Sigmoid colon (tissue), 7 donors: ENCODE data around the gene MEF2D. TPM values are rescaled to one million over a fixed set of nuclear protein-coding genes. Genes with fewer than 3 reads are reported as not detected.
A peak's percentile ranks its signal among the peaks of the same experiment; 100 is the strongest.

Experiments used
- DNase-seq: peaks from one replicate; pipeline ENCODE4 v3.0.0-alpha.2; 2019
- H3K27ac ChIP-seq, 4 donors: fragments of 200-600 bp; sonication (generic); one replicate each; pipeline ENCODE4 v1.5.1; 2016 to 2019; ENCODE audit warnings: mild to moderate bottlenecking in 1 of 4
- H3K27me3 ChIP-seq, 3 donors: fragments of 200-600 bp; sonication (generic); one replicate each; pipeline ENCODE4 v1.5.1; 2019; ENCODE audit warnings: mild to moderate bottlenecking in 1 of 3
- H3K36me3 ChIP-seq, 4 donors: fragments of 200-600 bp; sonication (generic); one replicate each; pipeline ENCODE4 v1.5.1; 2016 to 2019
- H3K4me1 ChIP-seq, 4 donors: fragments of 200-600 bp; sonication (generic); one replicate each; pipeline ENCODE4 v1.5.1; 2017 to 2019
- H3K4me3 ChIP-seq, 4 donors: fragments of 200-600 bp; sonication (generic); one replicate each; pipeline ENCODE4 v1.5.1; 2017 to 2019; ENCODE audit warnings: mild to moderate bottlenecking in 2 of 4, moderate library complexity in 1 of 4
- H3K9me3 ChIP-seq, 4 donors: fragments of 200-600 bp in 3 of 4; sonication (generic) in 3 of 4; one replicate each; pipeline versions ENCODE4 v1.5.1 to v1.6.1; 2013 to 2019
- EP300 ChIP-seq, 4 donors: sonication (generic); formaldehyde crosslinking; IDR thresholded peaks; one replicate each; pipeline ENCODE4 v1.6.1; 2017; ENCODE audit warnings: antibody characterized with exemption in 4 of 4
- POLR2A ChIP-seq, 2 donors: fragments of 450-650 bp; IDR thresholded peaks; one replicate each; pipeline ENCODE4 v1.6.1; 2016; ENCODE audit warnings: antibody characterized with exemption in 2 of 2, mild to moderate bottlenecking in 2 of 2, moderate library complexity in 2 of 2
- POLR2AphosphoS5 ChIP-seq, 4 donors: sonication (generic); formaldehyde crosslinking; IDR thresholded peaks; one replicate each; pipeline ENCODE4 v1.6.1; 2017; ENCODE audit warnings: antibody characterized with exemption in 4 of 4
- WGBS, 2 donors: extraction: QIAGEN DNeasy Blood & Tissue Kit; methylation state at CpG; one replicate each; pipeline ENCODE4 v1.1.7; 2013; 5-methylcytosine and 5-hydroxymethylcytosine counted together
- intact Hi-C: fragments of 100-400 bp; cut with DNase I; formaldehyde crosslinking; loops from one replicate; pipeline ENCODE4 v1.15.1; 2023
- polyA plus RNA-seq, 3 donors: library from polyadenylated mRNA; stranded (reverse); fragments of 200-250 nt; gene quantifications; one replicate each; pipeline ENCODE4 v1.2.3, GENCODE V29; 2013
- total RNA-seq, 4 donors: library from RNA; depleted of rRNA; stranded (reverse); fragments of >200 nt; gene quantifications; one replicate each; pipeline ENCODE4 v1.1.0, GENCODE V29; 2016
- TF ChIP-seq, protein P1 (sequence below), 4 experiments: fragments of 450-650 bp in 3 of 4; fragments of 200-600 bp in 1 of 4; IDR thresholded peaks; one replicate each; pipeline ENCODE4 v1.5.1; 2016 to 2019; ENCODE audit warnings: antibody characterized with exemption in 4 of 4, mild to moderate bottlenecking in 3 of 4, moderate library complexity in 2 of 4
- donor health status: healthy with polysubstance abuse.
- donor health status: Bipolar disorder and iron deficiency.
- donor health status: healthy.

MEF2D gene
- total and polyA plus RNA-seq, 7 donors = 13.2 to 61.6 (median 39.8) TPM

DNA sequence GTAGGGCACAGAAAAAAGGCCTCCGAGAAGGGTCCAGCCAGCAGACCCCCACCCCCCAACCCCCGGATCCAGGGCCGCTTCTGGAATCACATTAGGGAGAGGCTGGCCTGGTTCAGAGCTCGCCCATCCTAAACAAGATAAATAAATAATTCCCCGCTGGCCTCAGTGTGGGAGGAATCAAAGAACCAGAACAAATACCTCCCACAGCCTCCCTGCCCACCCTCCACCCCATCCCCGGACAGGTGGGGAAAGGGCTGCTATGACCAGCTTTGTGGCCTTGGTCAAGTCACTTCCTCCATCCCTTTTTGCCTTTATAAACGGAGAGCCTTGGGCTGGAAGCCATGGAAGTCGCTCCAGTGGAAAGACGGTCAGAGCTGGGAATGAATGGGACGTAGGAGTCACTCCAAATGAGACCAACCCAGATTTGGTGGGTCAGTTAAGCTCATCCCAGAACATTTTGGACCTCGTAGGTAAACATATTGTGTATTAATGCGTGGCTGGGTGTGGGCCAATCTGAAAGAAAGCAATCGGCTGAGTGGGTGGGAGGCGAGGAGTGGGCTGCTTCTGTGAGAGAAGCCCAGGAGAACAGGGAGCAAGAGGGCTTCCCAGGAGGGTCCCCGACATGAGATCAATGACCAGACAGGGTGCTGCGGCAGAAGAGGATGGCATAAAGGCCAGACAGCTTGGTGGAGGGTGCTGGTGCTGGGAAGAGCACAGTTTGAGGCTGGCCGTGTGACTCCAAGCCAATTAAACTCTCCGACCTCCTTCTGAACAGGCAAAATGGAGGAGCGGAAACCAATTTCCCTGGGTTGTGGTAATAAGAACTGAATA, 63.3 kb downstream of the MEF2D start:
- Histone ChIP-seq H3K9me3 (no peaks in the 10 kb centered on the region), H3K27ac (no peak overlapping the region), H3K36me3 (no peaks in the 10 kb centered on the region), H3K4me1 (peaks cover 0 to 18% (median 17%) of the 10 kb centered on the region in 4 donors), H3K4me3 (no peak overlapping the region), H3K27me3 (peaks cover 76 to 100% (median 93%) of the 10 kb centered on the region in 3 donors)
- WGBS, 2 donors = 15 to 17% methylated on average over 19 of the region's 19 CpGs
- TF ChIP-seq EP300 (IDR thresholded peaks at IDR 0.05) = no peak
- DNase-seq = no peak
- intact Hi-C loops = no loop called here

DNA sequence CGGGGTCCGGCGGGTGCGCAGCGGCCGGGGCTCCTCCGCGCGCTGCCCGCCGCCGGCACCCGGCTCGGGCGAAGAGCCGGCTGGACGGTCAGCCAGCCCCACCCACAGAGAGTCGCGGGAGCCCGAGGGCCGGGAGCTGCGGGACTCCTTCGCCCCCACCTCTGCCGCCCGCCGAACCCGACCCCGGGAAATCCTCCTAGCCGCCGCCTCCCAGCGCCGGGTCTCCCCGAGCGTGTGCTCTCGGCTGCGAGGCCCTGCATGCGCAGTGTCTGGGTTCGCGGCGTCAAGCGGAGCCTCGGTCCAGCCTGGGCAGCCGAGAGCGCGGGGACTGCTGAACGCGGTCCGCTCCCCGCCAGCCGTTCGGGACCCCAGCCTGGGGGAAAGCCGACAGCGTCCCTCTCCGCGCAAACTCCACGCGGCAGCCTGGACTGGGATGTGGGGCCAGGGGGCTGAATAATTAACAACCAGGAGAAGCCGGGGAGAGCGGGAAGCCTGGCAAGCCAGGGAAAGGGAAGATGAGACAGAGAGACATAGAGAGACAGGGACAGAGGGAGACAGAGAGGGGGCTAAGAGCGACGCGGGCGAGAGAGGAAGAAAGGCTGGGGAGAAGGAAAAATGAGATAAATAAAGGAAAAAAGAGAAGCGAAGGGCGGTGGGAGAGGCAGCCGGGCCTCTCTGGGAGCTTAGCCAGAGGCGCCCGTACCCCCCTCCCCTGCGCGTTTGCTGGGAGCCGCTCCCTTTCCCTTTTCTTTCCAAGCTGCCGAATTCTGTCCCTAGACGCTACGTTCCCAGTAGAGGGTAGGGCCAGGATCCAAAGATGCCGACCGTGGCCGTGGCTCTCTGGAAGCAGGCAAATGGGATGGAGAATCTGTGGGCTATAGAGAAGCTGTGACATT, 64.2 kb downstream of the MEF2D start:
- WGBS, 2 donors = 3% methylated on average over 77 of the region's 77 CpGs
- TF ChIP-seq POLR2A (IDR thresholded peaks at IDR 0.05) (no peak), EP300 (IDR thresholded peaks at IDR 0.05) (no peak)
- H3K27me3 ChIP-seq = peaks cover 76 to 100% (median 96%) of the 10 kb centered on the region in 3 donors
- H3K36me3 ChIP-seq = no peaks in the 10 kb centered on the region
- no peak for DNase-seq
- H3K4me3 ChIP-seq = peak overlapping the region in 3 of 4 donors; percentile 33 to 37 (median 34)
- no peaks in the 10 kb centered on the region for H3K9me3 ChIP-seq
- intact Hi-C loops = no loop called here
- H3K4me1 ChIP-seq = peaks cover 0 to 18% (median 17%) of the 10 kb centered on the region in 4 donors
- no peak overlapping the region for H3K27ac ChIP-seq

DNA sequence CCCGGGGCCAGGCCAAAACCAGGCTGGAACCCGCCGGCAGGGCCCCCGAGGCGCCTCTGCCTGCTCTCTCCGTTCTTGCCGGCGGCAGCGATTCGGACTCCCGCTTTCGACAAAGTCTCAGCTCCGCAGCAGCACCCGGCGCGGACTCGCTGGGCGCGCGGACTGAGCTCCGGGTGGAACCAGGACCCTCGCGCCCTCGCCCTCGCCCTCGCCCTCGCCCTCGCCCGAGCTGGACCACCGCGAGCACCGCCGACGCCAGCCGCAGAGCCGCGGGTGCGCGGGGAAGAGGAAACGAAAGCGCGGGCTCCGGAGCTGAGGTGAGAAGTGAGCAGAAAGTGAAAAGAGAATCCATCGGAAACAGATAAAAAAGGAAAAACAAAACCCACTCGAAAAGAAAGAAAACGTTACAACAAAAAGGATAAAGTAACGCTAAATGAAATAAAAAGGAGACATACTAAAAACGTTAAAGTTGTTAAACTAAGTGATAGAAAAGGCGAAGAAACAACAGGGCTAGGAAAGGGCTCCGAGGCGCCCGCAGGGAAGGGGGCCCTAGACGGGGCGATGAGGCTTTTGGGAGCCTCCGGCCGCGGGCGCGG, 64.9 kb downstream of the MEF2D start:
- WGBS, 2 donors = 1 to 3% methylated on average over 59 of the region's 59 CpGs
- peak overlapping the region in 3 of 4 donors; percentile 33 to 37 (median 34) for H3K4me3 ChIP-seq
- H3K36me3 ChIP-seq = no peaks in the 10 kb centered on the region
- no peak overlapping the region for H3K27ac ChIP-seq
- no peak for DNase-seq
- peaks cover 0 to 18% (median 17%) of the 10 kb centered on the region in 4 donors for H3K4me1 ChIP-seq
- no peak for TF ChIP-seq EP300 (IDR thresholded peaks at IDR 0.05)
- peak in 3 of 4 donors; percentile 10 to 56 (median 41) for TF ChIP-seq POLR2AphosphoS5 (IDR thresholded peaks at IDR 0.05)
- no peak for TF ChIP-seq POLR2A (IDR thresholded peaks at IDR 0.05)
- TF ChIP-seq, protein P1, sequence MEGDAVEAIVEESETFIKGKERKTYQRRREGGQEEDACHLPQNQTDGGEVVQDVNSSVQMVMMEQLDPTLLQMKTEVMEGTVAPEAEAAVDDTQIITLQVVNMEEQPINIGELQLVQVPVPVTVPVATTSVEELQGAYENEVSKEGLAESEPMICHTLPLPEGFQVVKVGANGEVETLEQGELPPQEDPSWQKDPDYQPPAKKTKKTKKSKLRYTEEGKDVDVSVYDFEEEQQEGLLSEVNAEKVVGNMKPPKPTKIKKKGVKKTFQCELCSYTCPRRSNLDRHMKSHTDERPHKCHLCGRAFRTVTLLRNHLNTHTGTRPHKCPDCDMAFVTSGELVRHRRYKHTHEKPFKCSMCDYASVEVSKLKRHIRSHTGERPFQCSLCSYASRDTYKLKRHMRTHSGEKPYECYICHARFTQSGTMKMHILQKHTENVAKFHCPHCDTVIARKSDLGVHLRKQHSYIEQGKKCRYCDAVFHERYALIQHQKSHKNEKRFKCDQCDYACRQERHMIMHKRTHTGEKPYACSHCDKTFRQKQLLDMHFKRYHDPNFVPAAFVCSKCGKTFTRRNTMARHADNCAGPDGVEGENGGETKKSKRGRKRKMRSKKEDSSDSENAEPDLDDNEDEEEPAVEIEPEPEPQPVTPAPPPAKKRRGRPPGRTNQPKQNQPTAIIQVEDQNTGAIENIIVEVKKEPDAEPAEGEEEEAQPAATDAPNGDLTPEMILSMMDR (IDR thresholded peaks at IDR 0.05) = no peak
- intact Hi-C loops = no loop called here
- H3K9me3 ChIP-seq = no peaks in the 10 kb centered on the region
- H3K27me3 ChIP-seq = peaks cover 76 to 100% (median 96%) of the 10 kb centered on the region in 3 donors

DNA sequence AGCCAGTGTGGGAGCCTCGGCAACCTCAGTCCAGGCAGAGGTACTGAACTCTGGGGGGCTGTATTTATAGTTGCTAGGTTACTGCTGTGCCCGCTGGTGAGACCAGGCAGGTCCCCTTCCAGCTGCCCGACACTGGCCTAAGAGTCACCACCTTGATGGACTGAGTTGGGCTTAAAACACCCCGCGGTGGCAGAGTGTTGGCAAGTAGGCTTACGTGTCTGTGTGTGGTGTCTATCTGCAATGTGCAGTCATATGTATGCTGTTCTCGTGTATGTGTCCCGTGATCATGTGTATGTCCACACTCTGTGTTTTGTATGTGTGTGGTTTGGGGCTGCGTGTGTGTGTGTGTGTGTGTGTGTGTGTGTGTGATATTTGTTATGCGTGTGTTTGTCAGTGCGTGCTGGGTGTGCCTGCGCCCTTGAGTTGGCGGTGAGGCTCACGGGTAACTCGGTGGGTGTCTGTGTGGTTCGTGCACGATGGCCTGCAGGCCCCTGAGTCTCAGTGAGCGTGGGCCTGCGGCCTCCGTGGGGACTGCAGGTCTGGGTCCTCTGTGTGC, 65.5 kb downstream of the MEF2D start:
- Histone ChIP-seq H3K27me3 (peaks cover 74 to 100% (median 98%) of the 10 kb centered on the region in 3 donors), H3K36me3 (no peaks in the 10 kb centered on the region), H3K4me3 (peak overlapping the region in 3 of 4 donors; percentile 33 to 37 (median 34)), H3K27ac (no peak overlapping the region), H3K9me3 (no peaks in the 10 kb centered on the region), H3K4me1 (peaks cover 0 to 18% (median 17%) of the 10 kb centered on the region in 4 donors)
- 9 to 17% methylated on average over 20 of the region's 20 CpGs for WGBS, 2 donors
- intact Hi-C loops = no loop called here
- no peak for DNase-seq
- no peak for TF ChIP-seq EP300 (IDR thresholded peaks at IDR 0.05)
- TF ChIP-seq, protein P1 (IDR thresholded peaks at IDR 0.05) = no peak

DNA sequence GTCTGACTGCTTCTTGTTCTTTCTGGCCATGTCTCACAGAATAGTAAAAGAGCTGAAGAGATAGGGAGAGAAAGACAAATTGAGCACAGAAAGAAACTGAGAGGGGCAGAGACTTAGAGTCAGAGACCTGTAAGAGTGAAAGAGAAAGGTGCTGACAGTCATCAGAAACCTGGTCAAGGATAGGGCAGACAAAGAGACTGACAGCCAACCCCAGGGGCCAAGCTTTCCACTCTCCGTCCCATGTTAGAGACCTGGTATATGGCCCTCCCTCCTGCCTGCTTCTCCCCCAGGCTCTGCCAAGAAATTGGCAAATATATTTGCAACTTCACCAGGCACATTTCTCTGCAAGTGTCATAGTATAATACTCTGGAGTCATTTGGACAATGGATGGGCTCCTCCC, 67.0 kb downstream of the MEF2D start:
- TF ChIP-seq EP300 (IDR thresholded peaks at IDR 0.05) = no peak
- TF ChIP-seq, protein P1 (IDR thresholded peaks at IDR 0.05) = no peak
- no peak for TF ChIP-seq POLR2AphosphoS5 (IDR thresholded peaks at IDR 0.05)
- TF ChIP-seq POLR2A (IDR thresholded peaks at IDR 0.05) = no peak
- 57 to 65% methylated on average over 1 of the region's 1 CpG for WGBS, 2 donors
- peaks cover 64 to 100% (median 98%) of the 10 kb centered on the region in 3 donors for H3K27me3 ChIP-seq
- no peak for DNase-seq
- H3K27ac ChIP-seq = no peak overlapping the region
- no peaks in the 10 kb centered on the region for H3K9me3 ChIP-seq
- H3K4me1 ChIP-seq = peaks cover 0 to 18% (median 17%) of the 10 kb centered on the region in 4 donors
- no peak overlapping the region for H3K4me3 ChIP-seq
- no peaks in the 10 kb centered on the region for H3K36me3 ChIP-seq
- intact Hi-C loops = no loop called here
